GM12865 (cell line): ENCODE data around the gene ATP8B3.

Experiments
- DNase-seq: peaks from one replicate; pipeline ENCODE4 v3.0.0; 2010; ENCODE audit warnings: low read depth
- H3K4me3 ChIP-seq: 2 replicates; pipeline ENCODE4 v1.5.1; 2011; ENCODE audit warnings: mild to moderate bottlenecking, low read depth, low read length, control low read depth
- TF ChIP-seq, protein P1 (sequence below): IDR thresholded peaks from 2 replicates; pipeline ENCODE4 v1.5.1; 2011; ENCODE audit warnings: low read length, control low read depth, low read depth, inconsistent platforms; ENCODE audit not compliant: insufficient read depth; ENCODE audit errors: missing control alignments

The ATP8B3 gene

DNA sequence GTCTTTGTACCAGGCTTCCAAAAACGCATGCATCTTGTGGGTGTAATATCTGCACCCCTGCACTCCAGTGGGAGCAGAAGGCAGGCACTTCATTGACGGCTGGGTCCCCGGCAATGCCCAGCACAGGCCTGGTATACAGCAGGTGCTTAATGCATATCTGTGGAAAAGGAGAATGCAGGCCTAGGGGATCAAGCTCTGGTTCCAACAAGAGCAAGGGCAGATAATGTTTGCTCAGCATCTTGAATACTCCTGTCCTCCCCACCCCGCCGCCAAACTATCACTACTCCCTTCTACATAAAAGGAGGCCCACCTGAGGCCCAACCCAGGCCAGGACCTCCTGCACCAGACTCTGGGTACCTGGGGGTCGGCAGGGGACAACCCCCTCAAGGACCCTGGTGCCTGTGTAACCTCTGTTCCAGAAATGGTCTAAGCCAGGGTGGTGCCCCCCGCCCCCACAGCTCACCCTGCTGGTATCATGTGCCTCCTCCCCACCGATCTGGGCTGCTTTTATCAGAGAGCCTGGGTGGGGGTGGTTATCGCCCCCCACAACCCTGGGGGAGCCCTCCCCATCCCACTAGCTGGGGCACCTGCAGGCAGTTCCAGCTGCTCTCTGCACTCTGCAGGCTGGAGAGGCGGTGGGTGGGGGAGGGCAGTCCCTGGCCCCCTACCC, 46.5 kb upstream of the ATP8B3 start:
- DNase-seq: no peak
- TF ChIP-seq, protein P1, sequence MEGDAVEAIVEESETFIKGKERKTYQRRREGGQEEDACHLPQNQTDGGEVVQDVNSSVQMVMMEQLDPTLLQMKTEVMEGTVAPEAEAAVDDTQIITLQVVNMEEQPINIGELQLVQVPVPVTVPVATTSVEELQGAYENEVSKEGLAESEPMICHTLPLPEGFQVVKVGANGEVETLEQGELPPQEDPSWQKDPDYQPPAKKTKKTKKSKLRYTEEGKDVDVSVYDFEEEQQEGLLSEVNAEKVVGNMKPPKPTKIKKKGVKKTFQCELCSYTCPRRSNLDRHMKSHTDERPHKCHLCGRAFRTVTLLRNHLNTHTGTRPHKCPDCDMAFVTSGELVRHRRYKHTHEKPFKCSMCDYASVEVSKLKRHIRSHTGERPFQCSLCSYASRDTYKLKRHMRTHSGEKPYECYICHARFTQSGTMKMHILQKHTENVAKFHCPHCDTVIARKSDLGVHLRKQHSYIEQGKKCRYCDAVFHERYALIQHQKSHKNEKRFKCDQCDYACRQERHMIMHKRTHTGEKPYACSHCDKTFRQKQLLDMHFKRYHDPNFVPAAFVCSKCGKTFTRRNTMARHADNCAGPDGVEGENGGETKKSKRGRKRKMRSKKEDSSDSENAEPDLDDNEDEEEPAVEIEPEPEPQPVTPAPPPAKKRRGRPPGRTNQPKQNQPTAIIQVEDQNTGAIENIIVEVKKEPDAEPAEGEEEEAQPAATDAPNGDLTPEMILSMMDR: no peak
- no peak overlapping the region for H3K4me3 ChIP-seq

DNA sequence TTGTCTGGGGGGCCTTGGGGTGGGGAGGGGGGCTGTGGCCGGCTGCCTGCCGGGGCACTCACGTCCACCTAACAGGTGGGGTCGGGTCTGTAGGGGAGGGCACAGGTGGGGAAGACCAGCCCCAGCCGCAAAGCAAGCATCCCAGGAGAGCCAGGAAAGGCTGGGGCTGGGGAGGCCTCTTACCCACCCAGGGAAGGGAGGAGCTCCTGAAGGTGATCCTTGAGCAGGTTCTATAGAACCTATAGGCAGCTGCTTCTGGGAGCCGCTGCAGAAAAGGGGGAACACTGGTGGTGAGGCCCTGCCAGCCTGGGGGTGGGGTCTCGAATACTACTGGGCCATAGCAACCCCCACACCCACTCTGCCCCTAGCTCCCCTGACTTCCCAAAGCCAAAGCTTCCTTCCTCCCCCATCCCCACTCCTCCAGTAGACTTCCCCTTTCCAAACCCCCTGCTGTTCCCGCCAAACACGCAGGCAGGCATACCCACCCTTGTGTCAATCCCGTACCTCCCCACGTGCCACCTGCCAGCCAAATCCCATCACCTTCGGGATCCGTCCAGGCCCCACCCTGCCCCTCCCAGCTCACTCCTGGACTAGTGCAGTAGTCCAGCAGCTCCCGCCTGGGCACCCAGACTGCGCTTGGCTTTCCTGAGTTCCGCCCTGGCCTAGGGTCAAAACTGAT, 45.7 kb upstream of the ATP8B3 start:
- TF ChIP-seq, protein P1: no peak
- DNase-seq: no peak
- H3K4me3 ChIP-seq: peak overlapping the region; percentile 95

DNA sequence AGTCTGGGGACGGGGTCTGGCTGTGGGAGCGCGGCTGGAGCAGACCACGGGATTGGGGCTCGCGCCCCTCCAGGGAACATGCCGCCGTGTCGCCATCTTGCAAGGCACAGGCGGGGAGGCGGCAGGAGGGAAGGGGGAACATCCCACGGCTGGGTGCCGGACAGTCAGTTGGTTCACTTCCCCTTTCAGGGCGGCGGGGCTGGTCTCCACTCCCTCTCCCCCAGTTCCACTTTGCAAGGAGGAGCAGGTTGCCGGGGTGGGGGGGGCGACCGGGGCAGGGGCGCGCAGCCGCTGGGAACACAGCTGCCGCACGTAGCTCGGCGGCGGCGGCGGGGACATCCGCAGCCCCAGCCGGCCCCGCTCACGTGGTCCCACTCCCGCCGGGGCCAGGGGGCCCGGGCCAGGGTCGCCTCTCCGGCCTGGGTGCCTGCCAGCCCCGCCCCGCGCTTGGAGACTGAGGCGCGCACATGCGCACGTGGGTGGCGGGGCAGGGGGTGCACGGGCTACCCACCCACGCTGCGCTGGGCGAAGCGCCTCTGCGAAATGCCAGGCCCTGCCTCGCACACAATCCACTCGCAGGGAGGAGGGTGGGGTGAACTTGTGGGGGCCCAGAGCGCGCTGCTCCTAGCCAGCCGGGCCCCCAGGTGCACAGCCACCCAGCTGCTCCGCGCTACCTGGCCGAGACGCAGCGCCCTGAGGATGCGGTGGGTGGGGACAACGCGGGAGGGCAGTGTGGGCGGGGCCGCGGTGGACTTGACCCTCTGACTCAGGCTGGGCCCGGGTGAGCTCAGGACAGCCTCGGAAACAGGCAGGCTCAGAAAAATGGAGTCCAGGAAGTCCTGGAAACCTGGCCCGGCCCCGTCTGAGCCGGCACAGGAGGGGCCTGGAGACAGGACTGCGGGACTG, 44.9 kb upstream of the ATP8B3 start:
- H3K4me3 ChIP-seq: peak overlapping the region; percentile 95
- peak; percentile 84 for DNase-seq
- TF ChIP-seq, protein P1: no peak

DNA sequence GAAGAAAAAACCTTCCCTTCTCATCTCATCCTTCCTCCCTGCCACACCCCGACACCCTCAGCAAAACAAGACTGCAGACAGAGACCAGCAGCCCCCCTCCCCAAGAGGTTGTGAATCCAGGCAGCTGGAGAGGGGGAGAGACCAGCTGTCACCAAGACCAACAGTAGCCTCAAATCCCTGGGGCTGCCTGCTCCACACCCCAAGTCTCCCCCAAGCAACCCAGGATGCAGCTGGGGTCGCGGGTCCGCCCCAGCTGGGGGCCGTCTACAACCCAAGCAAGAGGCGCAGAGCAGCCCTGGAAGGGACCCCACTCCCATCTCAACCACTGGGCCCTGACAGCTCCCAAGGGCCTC, 44.2 kb upstream of the ATP8B3 start:
- TF ChIP-seq, protein P1: no peak
- H3K4me3 ChIP-seq: peak overlapping the region; percentile 95
- no peak for DNase-seq

DNA sequence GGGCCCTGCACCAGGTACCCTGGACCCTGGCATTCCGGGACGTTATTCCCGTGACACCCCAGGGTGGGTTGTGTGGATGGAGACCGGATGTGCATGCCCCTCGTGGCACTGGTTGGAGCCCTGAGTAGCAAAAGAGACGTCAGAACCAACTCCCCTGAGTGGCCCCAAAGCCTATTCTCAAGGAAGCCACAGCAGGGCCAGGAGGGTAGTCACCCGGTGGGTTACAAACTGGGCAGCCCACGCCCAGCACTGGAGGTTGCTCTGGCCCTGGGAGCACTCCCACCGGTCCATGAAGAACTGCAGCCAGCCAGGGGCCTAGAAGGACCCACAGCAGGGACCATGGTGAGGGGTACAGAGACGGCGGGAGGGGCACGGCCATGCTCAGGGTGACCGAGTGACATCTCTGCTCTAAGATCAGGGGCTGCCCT, 43.8 kb upstream of the ATP8B3 start:
- peak overlapping the region; percentile 95 for H3K4me3 ChIP-seq
- peak; percentile 57 for DNase-seq
- TF ChIP-seq, protein P1: no peak

DNA sequence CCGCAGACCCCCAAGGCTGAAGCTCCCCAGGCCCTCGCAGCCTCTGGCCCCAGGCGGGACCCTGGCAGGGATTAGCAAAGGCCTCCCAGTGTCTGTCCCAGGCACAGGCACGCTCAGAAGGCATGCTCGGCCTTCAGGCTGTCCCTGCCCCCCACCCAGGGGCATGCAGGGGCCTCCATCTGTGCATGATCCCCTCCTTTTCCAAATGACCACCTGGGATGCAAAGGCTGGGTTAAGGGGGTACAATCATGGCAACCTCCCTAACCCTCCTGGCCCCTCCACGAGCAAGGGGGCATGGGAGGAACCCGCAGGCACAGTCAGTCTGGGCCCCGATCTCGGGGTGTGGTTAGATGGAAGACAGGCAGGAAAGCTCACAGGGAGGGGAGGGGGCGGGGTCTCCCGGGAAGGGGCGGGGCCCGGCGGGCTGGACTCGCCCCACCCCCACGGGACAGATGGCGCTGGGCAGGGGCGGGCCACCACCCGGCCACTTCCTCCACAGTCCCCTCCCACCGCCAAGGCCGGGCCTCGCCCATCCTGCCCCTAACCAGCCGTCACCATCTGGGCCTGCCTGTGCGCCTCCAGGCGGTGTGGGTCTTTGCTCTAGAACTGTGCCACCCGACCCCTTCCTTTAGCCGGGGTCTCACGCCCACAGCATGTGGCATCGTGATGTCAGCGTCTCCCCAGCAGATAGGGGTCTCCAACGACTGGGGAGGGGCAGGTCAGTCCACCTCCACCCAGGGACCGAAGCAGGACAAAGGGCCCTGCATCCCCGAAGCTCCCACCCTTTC, 43.2 kb upstream of the ATP8B3 start:
- DNase-seq: peak; percentile 94
- peak overlapping the region; percentile 95 for H3K4me3 ChIP-seq
- TF ChIP-seq, protein P1: no peak
